PC-3 (cell line): ENCODE results near the gene DEPDC7.
"Not testable (repeated sequence)": the region's sequence is repeated elsewhere in the genome, so short reads cannot be mapped to it uniquely, and the experiment has no call there.

ENCODE experiments used
- EZH2 ChIP-seq: fragments of 300-600 bp; sonication (generic); IDR thresholded peaks from one replicate; pipeline ENCODE4 v1.6.1; 2017; ENCODE audit warnings: antibody characterized with exemption, mild to moderate bottlenecking, low read length; ENCODE audit not compliant: unreplicated experiment
- TF ChIP-seq, protein P1 (sequence below): fragments of 300-600 bp; sonication (generic); conservative IDR thresholded peaks from 2 replicates; pipeline ENCODE4 v1.5.1; 2017; ENCODE audit warnings: antibody characterized with exemption, low read depth, mild to moderate bottlenecking, low read length

DNA sequence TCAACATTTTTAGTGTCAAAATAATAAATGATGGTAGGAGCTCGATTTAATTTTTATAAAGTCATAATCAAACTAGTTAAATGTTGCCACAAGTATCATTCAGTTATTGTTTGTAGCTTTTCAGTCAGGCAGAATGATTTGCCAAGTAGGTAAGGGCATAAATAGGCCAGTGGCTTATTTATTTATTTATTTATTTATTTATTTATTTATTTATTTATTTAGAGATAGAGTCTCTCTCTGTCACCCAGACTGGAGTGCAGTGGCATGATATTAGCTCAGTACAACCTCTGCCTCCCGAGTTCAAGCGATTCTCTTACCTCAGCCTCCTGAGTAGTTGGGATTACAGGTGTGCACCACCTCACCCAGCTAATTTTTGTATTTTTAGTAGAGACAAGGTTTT is 43.4 kb upstream of the DEPDC7 start:
- TF ChIP-seq, protein P1, sequence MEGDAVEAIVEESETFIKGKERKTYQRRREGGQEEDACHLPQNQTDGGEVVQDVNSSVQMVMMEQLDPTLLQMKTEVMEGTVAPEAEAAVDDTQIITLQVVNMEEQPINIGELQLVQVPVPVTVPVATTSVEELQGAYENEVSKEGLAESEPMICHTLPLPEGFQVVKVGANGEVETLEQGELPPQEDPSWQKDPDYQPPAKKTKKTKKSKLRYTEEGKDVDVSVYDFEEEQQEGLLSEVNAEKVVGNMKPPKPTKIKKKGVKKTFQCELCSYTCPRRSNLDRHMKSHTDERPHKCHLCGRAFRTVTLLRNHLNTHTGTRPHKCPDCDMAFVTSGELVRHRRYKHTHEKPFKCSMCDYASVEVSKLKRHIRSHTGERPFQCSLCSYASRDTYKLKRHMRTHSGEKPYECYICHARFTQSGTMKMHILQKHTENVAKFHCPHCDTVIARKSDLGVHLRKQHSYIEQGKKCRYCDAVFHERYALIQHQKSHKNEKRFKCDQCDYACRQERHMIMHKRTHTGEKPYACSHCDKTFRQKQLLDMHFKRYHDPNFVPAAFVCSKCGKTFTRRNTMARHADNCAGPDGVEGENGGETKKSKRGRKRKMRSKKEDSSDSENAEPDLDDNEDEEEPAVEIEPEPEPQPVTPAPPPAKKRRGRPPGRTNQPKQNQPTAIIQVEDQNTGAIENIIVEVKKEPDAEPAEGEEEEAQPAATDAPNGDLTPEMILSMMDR, result not testable (repeated sequence)
- not testable (repeated sequence) for TF ChIP-seq EZH2
